Neural cell (in vitro differentiated cells): ENCODE results near the gene DEGS2. TPM values are rescaled to one million over a fixed set of nuclear protein-coding genes. Genes with fewer than 3 reads are reported as not detected.

Experiments used
- H2AFZ ChIP-seq: fragments of 200-600, 300-800 bp; sonication (generic), shearing (Covaris generic); 2 replicates; pipeline ENCODE4 v1.6.0; 2014; ENCODE audit warnings: low read depth, mild to moderate bottlenecking, antibody characterized with exemption, low read length, moderate library complexity
- H3F3A ChIP-seq: fragments of 200-600 bp; shearing (Covaris generic); 2 replicates; pipeline ENCODE4 v1.6.1; 2016; ENCODE audit warnings: mild to moderate bottlenecking, moderate library complexity, mixed read lengths, antibody characterized with exemption, low read length; ENCODE audit not compliant: insufficient read depth, poor library complexity, severe bottlenecking
- H3K27ac ChIP-seq: fragments of 200-600, 300-800 bp; sonication (generic), shearing (Covaris generic); 2 replicates; pipeline ENCODE4 v1.5.1; 2014; ENCODE audit warnings: mild to moderate bottlenecking, low read length, moderate library complexity
- H3K27me3 ChIP-seq: fragments of 300-800, 200-600 bp; sonication (generic), shearing (Covaris generic); 2 replicates; pipeline ENCODE4 v1.6.0; 2014; ENCODE audit warnings: mild to moderate bottlenecking, low read depth, low read length, moderate library complexity; ENCODE audit not compliant: insufficient read depth
- H3K36me3 ChIP-seq: fragments of 300-800, 200-600 bp; sonication (generic), shearing (Covaris generic); 2 replicates; pipeline ENCODE4 v1.5.1; 2014; ENCODE audit warnings: mild to moderate bottlenecking, antibody characterized with exemption, low read length, moderate library complexity; ENCODE audit not compliant: insufficient read depth
- H3K4me2 ChIP-seq: fragments of 300-800, 200-600 bp; sonication (generic), shearing (Covaris generic); 2 replicates; pipeline ENCODE4 v1.6.0; 2014; ENCODE audit warnings: mild to moderate bottlenecking, low read length
- H3K4me3 ChIP-seq: fragments of 300-800, 200-600 bp; sonication (generic), shearing (Covaris generic); 2 replicates; pipeline ENCODE4 v1.5.1; 2014; ENCODE audit warnings: mild to moderate bottlenecking, low read length, moderate library complexity
- H3K79me2 ChIP-seq: fragments of 200-600 bp; shearing (Covaris generic); replicated peaks from 2 replicates; pipeline ENCODE4 v1.6.0; 2014; ENCODE audit warnings: mild to moderate bottlenecking, low read length, moderate library complexity; ENCODE audit not compliant: insufficient read depth
- H3K9ac ChIP-seq: fragments of 300-800, 200-600 bp; sonication (generic), shearing (Covaris generic); 2 replicates; pipeline ENCODE4 v1.6.1; 2016; ENCODE audit warnings: mild to moderate bottlenecking, low read length, mixed read lengths
- H3K9me2 ChIP-seq: fragments of 200-600 bp; shearing (Covaris generic); 2 replicates; pipeline ENCODE4 v1.6.1; 2016; ENCODE audit warnings: mild to moderate bottlenecking, low read length, mixed read lengths; ENCODE audit not compliant: insufficient read depth
- H3K9me3 ChIP-seq: fragments of 200-600, 300-800 bp; sonication (generic), shearing (Covaris generic); 2 replicates; pipeline ENCODE4 v1.6.1; 2016; ENCODE audit warnings: mild to moderate bottlenecking, mixed run types, low read length, moderate library complexity, mixed read lengths
- H4K20me1 ChIP-seq: fragments of 200-600 bp; shearing (Covaris generic); 2 replicates; pipeline ENCODE4 v1.6.1; 2016; ENCODE audit warnings: mild to moderate bottlenecking, mixed run types; ENCODE audit not compliant: insufficient read depth
- EP300 ChIP-seq: fragments of 450-650 bp; conservative IDR thresholded peaks from 2 replicates; pipeline ENCODE4 v1.6.1; 2014; ENCODE audit warnings: antibody characterized with exemption, mild to moderate bottlenecking, moderate library complexity; ENCODE audit not compliant: poor library complexity, severe bottlenecking
- EZH2 ChIP-seq: fragments of 200-600, 300-800 bp; shearing (Covaris generic), sonication (generic); IDR thresholded peaks from 2 replicates; pipeline ENCODE4 v1.6.1; 2014; ENCODE audit warnings: antibody characterized with exemption, low read length, borderline replicate concordance, mild to moderate bottlenecking; ENCODE audit not compliant: insufficient read depth, poor library complexity, severe bottlenecking
- MXI1 ChIP-seq: fragments of 450-650 bp; conservative IDR thresholded peaks from 2 replicates; pipeline ENCODE4 v1.6.1; 2014; ENCODE audit warnings: antibody characterized with exemption, mild to moderate bottlenecking; ENCODE audit not compliant: poor library complexity, severe bottlenecking
- POLR2AphosphoS5 ChIP-seq: IDR thresholded peaks from 2 replicates; pipeline ENCODE4 v1.6.1; 2012
- RAD21 ChIP-seq: fragments of 450-650 bp; conservative IDR thresholded peaks from 2 replicates; pipeline ENCODE4 v1.6.1; 2014; ENCODE audit warnings: antibody characterized with exemption, mild to moderate bottlenecking, moderate library complexity
- REST ChIP-seq: IDR thresholded peaks from 2 replicates; pipeline ENCODE4 v1.6.1; 2012; ENCODE audit warnings: borderline replicate concordance
- SMC3 ChIP-seq: fragments of 450-650 bp; conservative IDR thresholded peaks from 2 replicates; pipeline ENCODE4 v1.6.1; 2014; ENCODE audit warnings: antibody characterized with exemption, mild to moderate bottlenecking, moderate library complexity; ENCODE audit not compliant: poor library complexity
- TAF1 ChIP-seq: IDR thresholded peaks from 2 replicates; pipeline ENCODE4 v1.6.1; 2012; ENCODE audit warnings: low read depth
- polyA plus RNA-seq: library from polyadenylated mRNA; depleted of rRNA; stranded (reverse); fragments of >200 nt; gene quantifications from 2 replicates; pipeline ENCODE4 v1.2.3, GENCODE V29; 2014
- TF ChIP-seq, protein P1 (sequence below): fragments of 450-650 bp; IDR thresholded peaks from 2 replicates; pipeline ENCODE4 v1.5.1; 2014; ENCODE audit warnings: antibody characterized with exemption, mild to moderate bottlenecking, moderate library complexity; ENCODE audit not compliant: poor library complexity, severe bottlenecking

Gene DEGS2
- polyA plus RNA-seq, 1 donor from 2014 or later, result 0.37 TPM

DNA sequence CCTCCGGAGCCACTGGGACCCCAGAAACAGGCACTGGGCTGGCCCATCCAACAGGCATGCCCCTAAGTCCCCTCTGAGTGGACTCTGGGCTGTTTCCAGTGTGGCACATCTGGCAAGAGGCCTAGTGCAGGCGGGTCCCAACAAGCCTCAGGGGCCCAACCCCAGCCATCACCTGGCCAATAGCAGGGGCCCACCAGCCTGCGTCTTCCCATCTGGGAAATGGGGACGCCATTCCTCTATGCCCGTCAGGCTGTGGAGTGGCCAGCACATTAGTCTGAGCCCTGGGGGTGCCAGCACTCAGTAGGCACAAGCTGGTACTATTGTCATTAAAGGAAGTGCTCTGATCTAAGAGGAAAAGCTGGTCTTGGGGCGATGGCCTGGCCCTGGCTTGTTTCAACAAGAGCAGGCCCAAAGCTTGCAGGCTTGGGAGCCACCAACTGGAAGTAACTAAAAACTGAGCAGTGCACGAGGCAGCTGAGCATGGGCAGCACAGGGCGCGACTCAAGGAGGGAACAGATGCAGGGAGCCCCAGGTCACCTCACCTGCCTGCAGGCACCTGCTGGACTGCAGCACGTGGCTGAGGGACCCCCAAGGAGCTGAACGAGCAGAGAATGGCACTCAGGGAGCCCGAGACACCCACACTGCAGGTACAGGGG is 8.4 kb downstream of the DEGS2 start:
- Histone ChIP-seq H4K20me1 (no peaks in the 10 kb centered on the region), H3K27me3 (no peaks in the 10 kb centered on the region), H3K9me3 (no peaks in the 10 kb centered on the region), H3K79me2 (no peaks in the 10 kb centered on the region), H3F3A (no peaks in the 10 kb centered on the region), H3K9me2 (no peaks in the 10 kb centered on the region), H3K27ac (no peak overlapping the region), H3K36me3 (no peaks in the 10 kb centered on the region), H2AFZ (no peak overlapping the region), H3K4me2 (no peak overlapping the region), H3K4me3 (no peak overlapping the region), H3K9ac (no peak overlapping the region)
- TF ChIP-seq EZH2 (no peak), TAF1 (no peak), REST (no peak), POLR2AphosphoS5 (no peak), RAD21 (no peak), SMC3 (no peak), MXI1 (no peak), EP300 (no peak)
- TF ChIP-seq, protein P1, sequence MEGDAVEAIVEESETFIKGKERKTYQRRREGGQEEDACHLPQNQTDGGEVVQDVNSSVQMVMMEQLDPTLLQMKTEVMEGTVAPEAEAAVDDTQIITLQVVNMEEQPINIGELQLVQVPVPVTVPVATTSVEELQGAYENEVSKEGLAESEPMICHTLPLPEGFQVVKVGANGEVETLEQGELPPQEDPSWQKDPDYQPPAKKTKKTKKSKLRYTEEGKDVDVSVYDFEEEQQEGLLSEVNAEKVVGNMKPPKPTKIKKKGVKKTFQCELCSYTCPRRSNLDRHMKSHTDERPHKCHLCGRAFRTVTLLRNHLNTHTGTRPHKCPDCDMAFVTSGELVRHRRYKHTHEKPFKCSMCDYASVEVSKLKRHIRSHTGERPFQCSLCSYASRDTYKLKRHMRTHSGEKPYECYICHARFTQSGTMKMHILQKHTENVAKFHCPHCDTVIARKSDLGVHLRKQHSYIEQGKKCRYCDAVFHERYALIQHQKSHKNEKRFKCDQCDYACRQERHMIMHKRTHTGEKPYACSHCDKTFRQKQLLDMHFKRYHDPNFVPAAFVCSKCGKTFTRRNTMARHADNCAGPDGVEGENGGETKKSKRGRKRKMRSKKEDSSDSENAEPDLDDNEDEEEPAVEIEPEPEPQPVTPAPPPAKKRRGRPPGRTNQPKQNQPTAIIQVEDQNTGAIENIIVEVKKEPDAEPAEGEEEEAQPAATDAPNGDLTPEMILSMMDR, result no peak

DNA sequence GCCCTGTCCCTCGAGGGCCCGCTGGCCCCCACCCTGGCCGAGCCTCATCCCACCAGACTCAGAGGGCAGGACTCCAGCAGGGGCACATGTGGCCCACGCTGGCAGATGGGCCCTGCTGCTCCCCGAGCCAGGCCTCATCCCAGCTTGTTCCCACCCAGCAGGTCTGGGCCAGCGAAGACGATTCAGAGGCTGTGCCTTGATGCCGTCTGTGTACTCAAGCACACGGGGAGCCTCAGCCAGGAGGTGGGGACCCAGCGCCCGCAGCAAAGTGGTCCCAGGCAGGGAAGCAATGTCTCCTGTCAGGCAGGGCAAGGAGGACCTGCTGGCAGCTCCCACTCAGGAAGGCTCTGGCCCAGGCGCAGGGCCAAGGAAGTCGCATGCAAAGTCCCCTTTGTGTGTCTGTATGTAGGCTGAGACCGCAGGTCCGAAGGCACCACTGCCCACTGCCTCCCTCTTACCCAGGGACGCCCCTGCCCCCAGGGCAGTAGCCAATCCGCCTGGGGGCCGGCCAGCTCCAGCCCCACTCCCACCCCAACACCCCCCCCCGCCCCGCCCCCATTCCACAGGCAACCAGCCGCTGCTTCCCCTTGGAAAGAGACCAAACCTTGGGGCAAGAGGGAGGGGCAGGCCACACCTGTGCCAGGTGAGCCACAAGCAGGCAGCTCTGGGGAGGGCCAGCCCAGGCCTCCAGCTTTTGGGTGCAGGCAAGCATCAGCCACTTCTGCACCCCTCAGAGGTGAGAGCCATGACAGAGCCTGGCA is 9.4 kb downstream of the DEGS2 start:
- H3F3A ChIP-seq, result no peaks in the 10 kb centered on the region
- TF ChIP-seq REST, result no peak
- TF ChIP-seq TAF1, result no peak
- TF ChIP-seq EZH2, result no peak
- no peak for TF ChIP-seq SMC3
- no peak for TF ChIP-seq RAD21
- no peak for TF ChIP-seq POLR2AphosphoS5
- TF ChIP-seq MXI1, result no peak
- TF ChIP-seq, protein P1, result no peak
- no peak for TF ChIP-seq EP300
- H3K27ac ChIP-seq, result no peak overlapping the region

More for the DNA sequence above, 9.4 kb downstream of the DEGS2 start:
- H3K9me2 ChIP-seq, result no peaks in the 10 kb centered on the region
- no peak overlapping the region for H3K4me3 ChIP-seq
- no peaks in the 10 kb centered on the region for H3K36me3 ChIP-seq
- no peaks in the 10 kb centered on the region for H3K9me3 ChIP-seq
- no peaks in the 10 kb centered on the region for H3K79me2 ChIP-seq
- no peaks in the 10 kb centered on the region for H4K20me1 ChIP-seq
- H3K27me3 ChIP-seq, result no peaks in the 10 kb centered on the region
- H2AFZ ChIP-seq, result no peak overlapping the region
- H3K4me2 ChIP-seq, result no peak overlapping the region
- H3K9ac ChIP-seq, result no peak overlapping the region
